ENCODE measurements around the gene SIRPA. TPM values are rescaled to one million over a fixed set of nuclear protein-coding genes. Genes with fewer than 3 reads are reported as not detected.

Gene SIRPA
- total RNA-seq, 1 donor from 2014 or later = 6.8 TPM

- Mint-ChIP-seq H3K27ac (no peak overlapping the region), H3K4me1 (peaks cover 10% of the 10 kb centered on the region), H3K27me3 (ENCODE audit: low read depth) (peaks cover 83% of the 10 kb centered on the region), H3K36me3 (no peaks in the 10 kb centered on the region), H3K9me3 (no peaks in the 10 kb centered on the region), H3K4me3 (no peak overlapping the region)
- TF ChIP-seq, protein P1, sequence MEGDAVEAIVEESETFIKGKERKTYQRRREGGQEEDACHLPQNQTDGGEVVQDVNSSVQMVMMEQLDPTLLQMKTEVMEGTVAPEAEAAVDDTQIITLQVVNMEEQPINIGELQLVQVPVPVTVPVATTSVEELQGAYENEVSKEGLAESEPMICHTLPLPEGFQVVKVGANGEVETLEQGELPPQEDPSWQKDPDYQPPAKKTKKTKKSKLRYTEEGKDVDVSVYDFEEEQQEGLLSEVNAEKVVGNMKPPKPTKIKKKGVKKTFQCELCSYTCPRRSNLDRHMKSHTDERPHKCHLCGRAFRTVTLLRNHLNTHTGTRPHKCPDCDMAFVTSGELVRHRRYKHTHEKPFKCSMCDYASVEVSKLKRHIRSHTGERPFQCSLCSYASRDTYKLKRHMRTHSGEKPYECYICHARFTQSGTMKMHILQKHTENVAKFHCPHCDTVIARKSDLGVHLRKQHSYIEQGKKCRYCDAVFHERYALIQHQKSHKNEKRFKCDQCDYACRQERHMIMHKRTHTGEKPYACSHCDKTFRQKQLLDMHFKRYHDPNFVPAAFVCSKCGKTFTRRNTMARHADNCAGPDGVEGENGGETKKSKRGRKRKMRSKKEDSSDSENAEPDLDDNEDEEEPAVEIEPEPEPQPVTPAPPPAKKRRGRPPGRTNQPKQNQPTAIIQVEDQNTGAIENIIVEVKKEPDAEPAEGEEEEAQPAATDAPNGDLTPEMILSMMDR (IDR thresholded peaks at IDR 0.05; ENCODE audit: unreplicated experiment) = no peak
- DNase-seq (ENCODE audit: low spot score in 2 of 2, unreplicated experiment in 2 of 2) = no peak
These were observed 73.8 kb downstream of the SIRPA start for GRCh38 chr20:1968964-1969363.

DNA sequence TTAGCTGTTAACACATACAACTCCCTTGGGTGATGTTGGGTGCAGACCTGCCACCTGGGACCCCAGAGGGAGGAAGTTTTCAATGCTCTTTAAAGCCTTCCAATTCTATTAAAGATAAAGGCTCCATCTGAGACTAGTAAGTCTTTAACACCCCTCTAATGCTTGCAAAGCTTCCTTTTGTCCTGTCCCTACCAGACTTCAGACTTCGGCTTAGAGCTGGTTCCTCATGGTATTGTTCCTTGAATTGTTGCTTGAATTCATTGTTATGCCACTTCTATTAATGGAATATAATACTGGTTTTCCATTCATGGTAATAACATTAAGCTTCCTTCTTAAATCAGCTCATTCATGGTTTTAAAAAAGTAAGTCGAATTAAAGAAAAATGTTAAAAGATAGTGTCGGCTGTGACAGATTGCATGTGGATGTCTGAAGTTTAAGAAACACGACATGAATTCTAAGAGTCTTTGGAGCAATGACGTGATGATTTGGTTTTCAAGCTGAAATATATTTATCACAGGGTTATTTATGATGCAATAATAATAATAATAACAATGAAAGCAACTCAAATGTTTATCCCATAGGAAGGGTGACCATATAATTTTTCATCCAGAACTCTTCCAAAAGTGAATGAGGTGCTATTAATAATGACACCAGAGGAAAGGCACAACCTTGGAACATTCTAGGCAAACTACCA, 76.8 kb downstream of the SIRPA start:
- H3K27ac Mint-ChIP-seq = no peak overlapping the region
- DNase-seq (ENCODE audit: low spot score in 2 of 2, unreplicated experiment in 2 of 2) = no peak
- peaks cover 76% of the 10 kb centered on the region for H3K27me3 Mint-ChIP-seq (ENCODE audit: low read depth)
- no peak overlapping the region for H3K4me3 Mint-ChIP-seq
- H3K9me3 Mint-ChIP-seq = no peaks in the 10 kb centered on the region
- no peaks in the 10 kb centered on the region for H3K36me3 Mint-ChIP-seq
- TF ChIP-seq, protein P1 (IDR thresholded peaks at IDR 0.05; ENCODE audit: unreplicated experiment) = no peak
- no peaks in the 10 kb centered on the region for H3K4me1 Mint-ChIP-seq

DNA sequence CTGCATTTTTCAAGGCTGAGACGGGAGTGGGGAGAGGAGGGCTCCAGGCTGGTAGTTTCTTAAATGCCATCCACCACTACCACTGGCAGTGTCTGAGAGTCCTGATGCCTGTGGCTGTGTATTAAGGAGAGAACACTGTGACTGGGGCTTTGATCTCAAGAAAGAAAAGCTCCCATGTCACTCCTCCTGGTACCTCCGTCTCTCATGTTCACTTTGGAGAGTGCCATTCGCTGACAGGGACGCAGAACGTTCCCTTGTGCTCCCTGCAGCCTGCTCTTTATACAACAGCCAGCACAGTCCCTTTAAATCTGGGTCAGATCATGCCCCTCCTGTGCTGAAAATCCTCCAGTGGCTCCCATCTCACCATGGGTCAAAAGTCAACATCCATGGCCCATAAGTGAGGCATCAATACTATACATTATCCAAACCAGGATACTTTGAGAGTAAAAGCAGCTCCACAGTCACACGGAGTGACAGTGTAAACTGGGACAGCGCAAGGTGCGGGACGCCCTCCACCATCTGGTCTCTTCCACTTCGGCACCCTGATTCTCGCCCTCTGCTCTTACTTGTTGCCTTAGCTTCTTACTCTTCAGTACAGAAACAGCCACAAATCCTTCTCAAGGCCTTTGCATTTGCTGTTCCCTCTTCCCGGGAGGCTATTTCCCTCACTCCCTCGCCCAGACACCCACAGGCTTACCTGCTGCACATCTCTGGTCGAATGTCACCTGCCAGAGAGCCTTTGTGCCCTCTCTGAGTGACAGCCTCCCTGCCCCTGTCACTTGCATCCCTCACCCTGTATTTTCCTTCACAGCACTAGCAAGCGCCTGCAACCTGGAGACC, 78.6 kb downstream of the SIRPA start:
- TF ChIP-seq, protein P1 (IDR thresholded peaks at IDR 0.05; ENCODE audit: unreplicated experiment) = no peak
- H3K4me3 Mint-ChIP-seq = no peak overlapping the region
- H3K27ac Mint-ChIP-seq = no peak overlapping the region
- no peaks in the 10 kb centered on the region for H3K36me3 Mint-ChIP-seq
- H3K27me3 Mint-ChIP-seq (ENCODE audit: low read depth) = peaks cover 76% of the 10 kb centered on the region
- H3K4me1 Mint-ChIP-seq = no peaks in the 10 kb centered on the region
- no peak for DNase-seq (ENCODE audit: low spot score in 2 of 2, unreplicated experiment in 2 of 2)
- no peaks in the 10 kb centered on the region for H3K9me3 Mint-ChIP-seq

- TF ChIP-seq, protein P1 (IDR thresholded peaks at IDR 0.05; ENCODE audit: unreplicated experiment) = no peak
- no peak for DNase-seq (ENCODE audit: low spot score in 2 of 2, unreplicated experiment in 2 of 2)
- Mint-ChIP-seq H3K27me3 (ENCODE audit: low read depth) (peaks cover 74% of the 10 kb centered on the region), H3K36me3 (no peaks in the 10 kb centered on the region), H3K27ac (no peak overlapping the region), H3K4me1 (no peaks in the 10 kb centered on the region), H3K4me3 (no peak overlapping the region), H3K9me3 (no peaks in the 10 kb centered on the region)
These were observed 80.1 kb downstream of the SIRPA start for GRCh38 chr20:1975291-1975690.

GRCh38 chr20:1979106-1979778, 84.0 kb downstream of the SIRPA start:
- no peak for DNase-seq (ENCODE audit: low spot score in 2 of 2, unreplicated experiment in 2 of 2)
- Mint-ChIP-seq H3K27ac (no peak overlapping the region), H3K9me3 (no peaks in the 10 kb centered on the region), H3K4me3 (no peak overlapping the region), H3K27me3 (ENCODE audit: low read depth) (peaks cover 71% of the 10 kb centered on the region), H3K36me3 (no peaks in the 10 kb centered on the region), H3K4me1 (no peaks in the 10 kb centered on the region)
- TF ChIP-seq, protein P1 (IDR thresholded peaks at IDR 0.05; ENCODE audit: unreplicated experiment) = no peak
